Stimulated activated CD4-positive, alpha-beta T cell treated with anti-CD3 and anti-CD28 coated beads, Interleukin-15, amount 100 ng/mL, for 24 hours (primary cell): ENCODE data around the gene CD14.
"Not testable (repeated sequence)": the region's sequence is repeated elsewhere in the genome, so short reads cannot be mapped to it uniquely, and the experiment has no call there.

ENCODE experiments used
- DNase-seq: peaks from one replicate; pipeline ENCODE4 v3.0.0-alpha.2; 2020

The CD14 gene

DNA sequence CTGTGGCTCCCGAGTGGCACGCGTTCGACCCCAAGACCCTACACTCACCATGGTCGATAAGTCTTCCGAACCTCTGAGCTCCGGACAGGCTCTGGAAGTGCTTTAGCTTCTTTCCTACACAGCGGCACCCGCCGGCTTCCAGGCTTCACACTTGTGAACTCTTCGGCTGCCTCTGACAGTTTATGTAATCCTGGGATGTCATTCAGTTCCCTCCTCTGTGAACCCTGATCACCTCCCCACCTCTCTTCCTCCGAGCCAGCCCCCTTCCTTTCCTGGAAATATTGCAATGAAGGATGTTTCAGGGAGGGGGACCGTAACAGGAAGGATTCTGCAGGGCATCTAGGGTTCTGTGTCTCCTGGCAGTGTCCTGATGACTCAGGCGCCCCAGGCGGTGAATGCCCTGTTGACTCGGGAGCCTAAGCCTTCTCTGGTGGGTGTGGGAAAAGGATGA is at the start of gene CD14:
TSS of gene CD14 (minus strand) at position 155 of the 451 bp plus-strand sequence. CDS start at position 51, 104 bp downstream.
- DNase-seq: peak; percentile 23

DNA sequence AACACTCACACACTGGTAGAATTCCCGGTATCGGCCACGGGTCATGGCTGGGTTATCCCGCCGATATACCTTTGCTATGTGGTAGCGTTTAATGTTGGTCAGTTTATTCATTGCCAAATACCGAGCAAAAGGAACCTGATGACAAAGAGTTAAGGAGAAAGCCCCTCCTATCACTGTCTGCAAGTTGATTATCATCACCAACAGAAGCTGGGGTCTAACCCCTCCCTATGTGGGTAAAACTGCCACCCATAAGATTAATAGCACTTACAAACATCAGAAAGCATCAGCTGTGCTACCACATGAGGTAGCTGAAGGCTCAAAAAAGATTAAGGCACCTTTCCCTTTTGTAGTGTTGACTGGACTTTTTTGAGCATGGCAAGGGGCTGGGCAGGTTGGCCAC is 46.0 kb upstream of the CD14 start:
- DNase-seq: no peak

DNA sequence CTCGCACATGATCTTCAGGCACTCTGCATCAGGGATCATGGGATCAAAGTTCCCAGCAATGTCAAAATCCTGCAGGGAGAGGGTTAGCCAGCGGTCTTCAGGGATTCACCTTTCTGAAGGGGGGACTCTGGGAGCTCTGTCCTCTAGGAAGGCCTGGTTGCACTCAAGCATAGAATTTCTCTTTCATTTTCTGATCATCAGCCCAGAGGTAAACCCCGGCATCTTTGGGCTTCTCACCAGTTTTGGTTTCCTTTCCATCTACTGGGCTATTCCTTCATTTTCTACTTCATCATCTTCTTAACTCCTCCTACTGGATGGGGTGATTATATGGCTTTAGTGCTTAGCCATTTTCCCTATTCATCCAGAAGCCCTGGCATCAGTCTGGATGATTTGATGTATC is 45.0 kb upstream of the CD14 start:
- no peak for DNase-seq

GRCh38 chr5:140674629-140675028 is 41.7 kb upstream of the CD14 start:
- no peak for DNase-seq

DNA sequence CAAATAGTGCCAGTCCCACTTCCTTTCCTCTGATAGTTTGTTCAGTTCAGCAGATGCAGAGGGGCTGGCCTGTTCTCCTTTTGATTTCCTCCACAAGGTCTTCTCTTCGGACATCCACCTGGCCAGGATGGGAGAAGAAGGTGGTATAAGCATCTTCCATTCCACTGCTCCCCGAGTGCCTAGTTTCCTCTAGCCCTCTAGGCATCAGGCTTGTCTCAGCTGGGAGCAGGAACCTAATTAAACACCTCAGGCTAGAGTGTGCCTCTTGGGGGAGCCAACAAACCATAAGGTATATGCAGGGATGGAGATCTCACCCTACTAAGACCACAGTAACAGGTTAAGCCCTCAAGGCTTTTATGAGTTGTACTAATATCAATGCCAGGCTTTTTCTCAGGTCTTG is 41.2 kb upstream of the CD14 start:
- DNase-seq: no peak

- peak; percentile 10 for DNase-seq
These were observed 40.4 kb upstream of the CD14 start, which contains the start of gene DND1 for GRCh38 chr5:140673187-140673976. TSS of gene DND1 (minus strand) at chr5:140673576. CDS start at chr5:140673542, 34 bp downstream.

DNA sequence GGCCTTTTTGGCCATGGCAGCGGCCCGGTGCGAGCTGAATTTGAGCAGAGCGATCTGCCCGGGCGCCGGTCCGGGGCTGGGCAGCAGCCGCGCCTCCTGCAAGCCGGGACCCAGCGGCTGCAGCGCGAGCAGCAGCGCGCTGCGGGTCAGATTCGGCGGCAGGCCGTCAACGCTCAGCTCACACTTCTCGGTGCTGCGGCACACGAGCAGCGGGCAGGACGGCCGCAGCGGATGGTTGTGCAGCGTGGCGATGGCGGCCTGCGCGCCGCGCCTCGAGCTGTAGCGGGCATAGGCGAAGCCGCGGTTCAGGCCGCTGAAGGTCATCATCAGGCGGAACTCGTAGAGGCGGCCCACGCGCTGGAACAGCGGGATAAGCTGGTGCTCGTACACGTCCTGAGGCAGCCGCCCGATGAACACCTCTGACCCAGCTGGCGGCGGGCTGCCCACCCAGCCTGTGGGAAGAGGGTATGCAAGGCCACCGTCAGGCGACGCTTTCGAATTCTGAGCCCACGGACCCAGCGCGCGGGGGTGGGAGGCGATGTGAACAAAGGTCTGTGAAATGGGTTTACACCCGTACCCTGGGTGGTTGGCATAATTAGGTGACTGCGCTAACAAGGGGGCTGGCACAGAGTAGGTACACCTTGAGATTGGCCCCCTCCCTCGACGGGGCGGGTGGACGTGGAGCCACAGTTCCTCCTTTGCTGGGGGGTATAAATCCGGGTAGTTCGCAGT is 39.6 kb upstream of the CD14 start:
- peak; percentile 40 for DNase-seq

DNA sequence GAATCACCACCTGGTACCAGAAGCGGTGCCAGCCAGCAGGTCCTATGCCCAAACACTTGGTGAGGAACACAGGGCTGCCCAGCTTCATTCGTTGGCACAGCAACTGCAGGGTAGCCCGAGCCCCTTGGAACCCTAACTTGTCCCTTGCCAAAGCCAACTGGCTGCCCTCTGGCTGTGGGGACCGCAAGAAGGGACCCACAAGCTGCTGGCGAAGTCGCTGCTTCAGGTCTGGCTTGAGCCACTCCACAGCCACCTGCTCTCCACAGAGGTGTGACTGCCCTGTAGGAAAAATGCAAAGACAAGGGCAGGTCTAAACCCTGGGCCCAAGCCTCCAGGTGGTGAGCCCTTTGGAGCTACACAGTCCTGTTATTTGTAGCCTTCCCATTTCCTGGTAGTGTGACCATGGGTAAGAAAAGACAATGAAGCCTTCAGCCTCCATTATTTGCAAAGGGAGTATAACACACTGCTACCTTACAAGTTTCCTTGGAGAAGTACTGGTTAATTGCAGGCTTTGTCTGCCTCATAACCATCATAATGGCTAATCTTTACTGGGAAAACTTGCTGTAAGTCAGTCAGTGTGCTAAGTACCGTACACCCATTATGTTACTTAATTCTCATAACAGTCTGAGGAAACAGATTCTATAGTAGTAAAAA is 38.6 kb upstream of the CD14 start:
- no peak for DNase-seq

GRCh38 chr5:140671035-140671434 is 38.1 kb upstream of the CD14 start:
- not testable (repeated sequence) for DNase-seq

DNA sequence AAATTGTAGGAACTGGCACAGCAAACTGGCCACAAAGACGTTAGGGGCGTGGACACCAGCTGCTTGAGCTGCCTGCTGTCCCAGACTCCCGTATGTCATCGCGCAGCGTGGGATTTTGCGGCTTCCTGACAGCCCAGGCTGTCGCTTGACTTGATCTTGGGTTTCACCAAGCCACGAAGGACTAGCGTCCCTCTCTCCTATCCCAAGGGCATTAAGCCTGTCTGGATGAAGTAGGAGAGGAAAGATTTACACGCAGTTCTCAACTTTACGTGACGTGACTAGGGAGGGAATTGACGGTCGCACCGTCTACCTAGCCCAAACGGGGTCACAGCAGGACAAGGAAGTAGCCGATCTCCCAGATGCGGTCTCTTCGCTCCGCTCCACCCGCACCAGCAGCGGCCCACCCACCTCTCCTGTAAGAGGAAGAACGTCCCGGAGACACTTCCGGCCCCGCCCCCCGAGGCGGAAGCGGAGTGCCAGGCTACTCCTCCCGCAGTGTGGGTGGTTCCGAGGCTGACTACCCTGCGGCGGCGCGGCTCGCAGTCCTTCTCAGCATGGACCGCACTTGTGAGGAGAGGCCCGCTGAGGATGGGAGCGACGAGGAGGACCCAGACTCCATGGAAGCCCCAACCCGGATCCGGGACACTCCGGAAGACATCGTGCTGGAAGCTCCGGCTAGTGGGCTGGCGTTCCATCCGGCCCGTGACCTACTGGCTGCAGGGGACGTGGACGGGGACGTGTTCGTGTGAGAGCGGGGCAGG is 31.6 kb upstream of the CD14 start, which contains the start of gene WDR55:
TSS of gene WDR55 (plus strand) at position 546 of the 761 bp plus-strand sequence. CDS start at position 555, 9 bp downstream.
- peak; percentile 98 for DNase-seq

DNA sequence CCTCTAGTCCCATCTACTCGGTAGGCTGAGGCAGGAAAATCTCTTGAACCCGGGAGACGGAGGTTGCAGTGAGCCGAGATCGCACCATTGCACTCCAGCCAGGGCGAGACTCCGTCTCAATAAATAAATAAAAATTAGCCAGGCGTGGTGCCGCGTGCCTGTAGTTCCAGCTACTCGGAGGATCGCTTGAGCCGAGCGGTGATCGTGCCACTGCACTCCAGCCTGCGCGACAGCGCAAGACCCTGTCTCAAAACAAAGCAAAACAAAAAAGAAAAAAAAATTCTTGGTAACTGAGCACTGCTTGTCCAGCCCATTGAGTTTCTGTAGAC is 31.0 kb upstream of the CD14 start:
- no peak for DNase-seq

GRCh38 chr5:140660371-140660770 is 27.4 kb upstream of the CD14 start:
- not testable (repeated sequence) for DNase-seq

- DNase-seq: no peak
These were observed 25.9 kb upstream of the CD14 start for GRCh38 chr5:140658870-140659269.

- no peak for DNase-seq
These were observed 14.1 kb upstream of the CD14 start for GRCh38 chr5:140647042-140647419.

DNA sequence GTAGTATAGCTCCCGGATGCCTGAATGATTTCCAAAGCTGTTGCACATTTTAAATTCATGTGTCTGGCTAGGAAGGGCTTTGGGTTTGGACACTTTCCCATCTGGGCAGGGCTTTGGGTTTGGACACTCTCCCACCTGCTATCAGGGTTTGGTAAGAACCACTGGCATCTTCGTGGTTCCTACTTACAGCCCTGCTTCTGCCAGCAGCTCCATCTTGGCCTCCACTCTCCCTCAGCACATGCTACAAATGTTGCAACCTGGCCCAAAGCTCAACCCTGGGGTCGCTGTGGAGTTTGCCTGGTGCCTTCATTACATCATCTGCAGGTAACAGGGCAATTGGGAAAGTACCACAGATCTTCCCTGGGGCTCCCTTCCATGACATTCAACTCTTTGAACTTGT is 9.7 kb upstream of the CD14 start:
- DNase-seq: no peak

- DNase-seq: no peak
These were observed 8.7 kb upstream of the CD14 start for GRCh38 chr5:140641716-140642115.

- DNase-seq: peak; percentile 99
These were observed 6.4 kb upstream of the CD14 start, which contains the start of gene TMCO6 for GRCh38 chr5:140639148-140639981. TSS of gene TMCO6 (plus strand) at chr5:140639451. CDS start at chr5:140639528, 77 bp downstream.

DNA sequence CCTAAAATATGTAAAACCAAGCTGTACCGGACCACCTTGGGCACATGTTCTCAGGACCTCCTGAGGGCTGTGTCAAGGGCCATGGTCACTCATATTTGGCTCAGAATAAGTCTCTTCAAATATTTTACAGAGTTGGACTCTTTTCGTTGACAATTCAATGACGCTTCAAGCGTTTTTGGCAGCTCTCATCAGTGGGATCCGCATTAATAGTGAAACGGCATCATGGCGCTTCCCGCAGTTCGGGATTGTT is 5.8 kb upstream of the CD14 start:
- not testable (repeated sequence) for DNase-seq

- DNase-seq: no peak
These were observed 4.6 kb upstream of the CD14 start for GRCh38 chr5:140637371-140638100.

GRCh38 chr5:140635291-140636257 is 2.6 kb upstream of the CD14 start:
- DNase-seq: no peak
